GM19467 (cell line): ENCODE results near the gene KRTAP25-1.

Experiments used
- ATAC-seq: cut with Tn5 transposase; IDR thresholded peaks from one replicate; pipeline ENCODE4 v1.9.1; 2021; ENCODE audit warnings: mild to moderate bottlenecking, moderate library complexity; ENCODE audit not compliant: unreplicated experiment

The KRTAP25-1 gene

GRCh38 chr21:30289215-30289614 lies at the start of gene KRTAP25-1:
Gene KRTAP25-1 (minus strand): TSS chr21:30289514. CDS start chr21:30289490, 24 bp downstream.
- ATAC-seq = no peak

DNA sequence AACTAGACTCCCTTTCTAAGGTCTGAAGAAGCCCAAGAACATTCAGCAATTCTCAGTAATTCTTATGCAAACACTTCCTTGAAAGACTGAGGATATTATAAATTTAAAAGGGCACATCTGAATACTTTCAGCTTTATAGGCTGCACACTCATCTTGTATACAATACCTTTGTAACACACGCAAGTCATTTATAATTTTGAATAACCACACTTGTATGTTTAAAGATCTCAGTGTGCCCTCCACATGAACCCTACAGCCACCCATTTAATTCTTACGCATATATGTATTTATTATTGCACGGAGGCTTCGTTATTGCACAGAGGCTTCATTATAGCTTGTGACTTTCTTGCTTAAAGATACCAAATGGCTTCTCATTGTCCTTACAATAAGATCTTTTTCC lies 49.4 kb upstream of the KRTAP25-1 start:
- ATAC-seq = no peak

- ATAC-seq = no peak
Observed at GRCh38 chr21:30337772-30338171, 48.5 kb upstream of the KRTAP25-1 start.

GRCh38 chr21:30337276-30337744 lies 48.0 kb upstream of the KRTAP25-1 start, which contains the start of gene KRTAP27-1:
Gene KRTAP27-1 (minus strand): TSS chr21:30337694. CDS start chr21:30337668, 26 bp downstream.
- no peak for ATAC-seq

DNA sequence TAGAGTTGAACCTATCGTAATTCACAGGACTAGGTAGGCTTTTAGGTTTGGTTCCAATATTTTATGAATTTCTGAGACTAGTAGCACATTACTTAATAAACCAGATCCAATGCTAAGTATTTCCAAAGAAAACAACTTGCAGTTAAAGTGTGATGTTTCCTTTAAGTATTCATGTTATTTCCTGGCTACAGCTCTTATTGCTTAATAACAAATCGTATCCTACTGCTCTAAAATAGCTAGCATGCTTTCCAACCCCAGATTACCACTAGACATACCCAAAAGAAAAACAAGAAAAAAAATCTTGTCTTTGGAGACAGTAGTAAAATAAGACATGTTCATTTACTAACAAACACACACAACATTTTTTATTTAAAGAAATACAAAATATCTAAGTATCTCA lies 47.3 kb upstream of the KRTAP25-1 start:
- ATAC-seq = no peak

GRCh38 chr21:30333736-30334135 lies 44.4 kb upstream of the KRTAP25-1 start:
- no peak for ATAC-seq

DNA sequence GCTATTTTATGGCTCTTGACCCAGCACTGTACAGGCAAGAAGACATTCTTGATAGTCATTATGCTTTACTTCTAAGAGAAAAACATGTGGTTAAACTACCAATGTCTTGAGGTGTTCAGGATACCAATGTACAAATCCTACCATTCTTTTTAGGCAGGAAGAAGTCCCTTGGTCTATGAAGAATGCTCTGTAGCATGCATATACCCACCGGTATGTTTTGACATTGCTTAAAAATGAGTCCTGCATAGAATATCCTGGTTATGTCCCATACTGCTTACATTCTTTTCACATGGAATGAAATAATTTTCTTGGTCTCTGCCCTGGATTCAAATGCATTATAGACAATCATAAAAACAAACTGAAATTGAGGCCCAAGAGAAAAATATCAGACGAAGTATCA lies 43.4 kb upstream of the KRTAP25-1 start:
- no peak for ATAC-seq

- no peak for ATAC-seq
Observed at GRCh38 chr21:30329203-30329875, 40.0 kb upstream of the KRTAP25-1 start.

GRCh38 chr21:30326390-30326789 lies 37.1 kb upstream of the KRTAP25-1 start:
- no peak for ATAC-seq

DNA sequence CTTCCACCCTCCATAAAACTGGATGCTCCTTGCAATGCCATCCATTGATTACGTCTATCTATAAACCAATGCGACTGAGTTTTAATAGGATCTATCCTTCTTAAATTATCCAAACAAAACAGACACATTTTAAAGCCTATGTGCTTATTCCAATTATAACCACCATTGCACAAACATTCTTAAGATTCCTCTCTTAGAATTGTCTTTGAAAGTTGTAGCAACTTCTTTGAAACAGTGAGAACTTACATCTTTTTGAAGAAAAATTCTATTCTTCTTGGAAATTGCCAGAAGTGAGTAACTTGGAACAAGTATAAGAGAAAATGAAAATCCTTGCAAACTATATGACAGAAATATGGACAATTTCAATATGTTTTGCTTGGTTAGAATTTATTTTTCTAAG lies 30.9 kb upstream of the KRTAP25-1 start, which contains the start of gene KRTAP26-1:
TSS of gene KRTAP26-1 (minus strand) at position 101 of the 400 bp plus-strand sequence. CDS start 280 bp downstream, outside the sequence.
- ATAC-seq = no peak

DNA sequence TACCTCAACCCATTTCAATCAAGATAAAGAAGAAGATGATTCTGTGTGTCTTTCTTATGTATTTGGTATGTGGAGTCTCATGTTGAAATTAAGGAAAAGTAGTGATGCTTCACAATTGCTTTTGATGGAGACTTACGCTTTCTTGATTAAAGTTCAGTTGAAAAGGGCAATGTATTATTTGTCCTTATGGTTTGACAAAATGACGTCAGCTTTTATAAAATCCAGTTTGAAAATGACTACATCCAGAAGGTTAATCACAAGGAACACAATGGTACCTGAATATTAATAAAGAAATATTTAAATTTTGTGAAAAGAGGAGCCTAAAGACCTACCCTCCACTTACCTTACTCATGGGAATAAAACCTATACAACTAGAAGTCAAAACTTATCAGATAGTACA lies 26.4 kb upstream of the KRTAP25-1 start:
- no peak for ATAC-seq

- no peak for ATAC-seq
Observed at GRCh38 chr21:30306884-30307283, 17.6 kb upstream of the KRTAP25-1 start.

GRCh38 chr21:30305136-30305535 lies 15.8 kb upstream of the KRTAP25-1 start:
- ATAC-seq = no peak

- no peak for ATAC-seq
Observed at GRCh38 chr21:30282850-30283249, 6.5 kb downstream of the KRTAP25-1 start, which contains the start of gene KRTAP24-1. Gene KRTAP24-1 (minus strand): TSS chr21:30282950. CDS start chr21:30282932, 18 bp downstream.

DNA sequence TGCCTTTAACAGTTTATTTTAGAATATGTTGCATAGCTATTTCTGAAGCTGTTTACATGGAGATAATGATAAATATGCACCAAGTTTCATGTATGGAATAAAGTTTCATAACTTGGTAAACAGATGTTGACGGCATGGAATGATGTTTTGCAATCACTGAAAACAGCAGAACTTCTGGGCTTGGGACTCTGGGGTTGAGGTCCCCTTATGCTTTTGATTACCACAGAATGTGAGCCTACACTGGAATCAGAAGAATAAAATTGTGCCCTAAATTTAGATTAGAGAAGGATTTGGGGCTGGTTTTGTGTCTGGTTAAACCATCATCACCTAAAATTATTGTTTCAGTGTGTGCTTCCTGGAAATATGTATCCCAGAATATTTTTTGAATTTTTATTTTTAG lies 17.7 kb downstream of the KRTAP25-1 start:
- no peak for ATAC-seq

GRCh38 chr21:30271156-30271555 lies 18.2 kb downstream of the KRTAP25-1 start:
- no peak for ATAC-seq

DNA sequence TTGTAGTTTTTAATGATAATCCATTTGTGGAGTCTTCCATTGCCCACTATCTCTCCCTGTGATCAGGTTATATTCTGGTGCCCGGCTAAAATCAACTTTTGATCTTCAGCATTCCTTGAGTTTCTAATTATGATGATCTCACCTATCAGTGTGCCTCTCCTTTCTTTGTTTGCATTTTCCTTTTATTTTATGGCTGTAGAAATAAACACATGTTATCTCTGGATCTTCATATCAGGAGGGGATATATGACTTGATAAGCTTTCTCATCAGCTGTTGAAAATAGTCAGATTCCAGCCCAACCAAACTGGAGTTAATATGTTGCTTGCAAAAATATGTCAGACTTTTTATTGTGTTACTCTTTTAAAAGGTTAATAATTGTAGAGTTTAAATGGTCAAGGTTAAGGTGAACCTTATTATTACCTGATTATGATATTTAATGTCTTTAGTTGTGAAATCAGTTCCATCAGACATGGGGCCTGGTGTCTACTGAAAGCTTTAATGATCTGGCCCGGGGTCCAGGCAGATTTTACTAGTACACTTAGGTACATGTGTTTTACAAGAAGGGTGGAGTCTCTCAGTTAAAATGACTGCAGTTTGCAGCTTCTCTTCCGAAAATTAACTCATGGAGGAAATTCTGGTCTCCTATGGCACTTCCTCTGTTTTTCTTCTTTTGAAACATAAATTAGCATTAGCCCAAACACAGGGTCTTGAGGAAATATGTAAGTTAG lies 19.3 kb downstream of the KRTAP25-1 start:
- no peak for ATAC-seq

DNA sequence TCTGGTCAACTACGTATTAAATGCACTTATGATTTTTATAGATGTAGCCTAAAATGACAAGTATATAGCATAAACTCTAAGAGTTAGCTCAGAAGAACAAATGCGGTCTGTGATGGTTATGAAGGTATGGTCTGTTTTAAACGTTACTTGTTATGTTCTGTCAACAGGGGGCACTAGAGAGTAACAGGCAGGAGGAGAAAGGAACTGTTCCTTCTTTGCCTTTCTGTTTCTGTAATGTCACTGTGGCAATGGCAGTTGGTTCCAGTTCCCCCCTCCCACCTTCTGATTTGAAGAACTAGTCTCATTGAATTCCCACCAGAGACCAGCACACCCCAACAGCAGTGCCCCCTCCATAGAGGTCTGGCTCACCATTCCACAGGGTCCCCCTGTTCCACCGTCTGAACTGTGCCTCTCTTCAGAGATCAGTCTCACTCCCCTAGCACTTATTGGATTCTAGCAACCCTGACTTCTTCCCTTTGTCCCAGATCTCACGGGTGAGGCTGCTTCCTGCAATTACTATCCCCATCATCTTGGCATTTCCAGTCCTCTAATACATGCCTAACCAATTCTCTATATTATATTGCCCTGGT lies 20.6 kb downstream of the KRTAP25-1 start:
- no peak for ATAC-seq

- no peak for ATAC-seq
Observed at GRCh38 chr21:30257773-30258172, 31.5 kb downstream of the KRTAP25-1 start.

DNA sequence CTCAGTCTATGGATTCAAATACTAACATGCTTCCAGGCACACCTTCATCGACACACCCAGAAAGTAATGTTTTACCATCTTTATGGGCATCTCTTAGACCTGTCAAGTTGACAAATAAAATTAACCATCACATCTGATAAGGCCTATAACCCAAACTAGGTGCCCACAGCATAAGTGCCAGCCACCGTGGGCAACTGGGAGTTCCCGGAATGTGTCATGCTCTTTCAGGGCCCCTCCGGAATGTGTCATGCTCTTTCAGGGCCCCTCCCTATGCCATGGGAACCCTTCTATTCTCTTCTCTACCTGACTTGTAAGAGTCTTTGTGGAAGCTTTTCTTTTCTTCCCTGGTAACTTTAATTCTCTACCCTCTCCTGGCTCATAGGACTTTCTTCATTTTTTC lies 33.2 kb downstream of the KRTAP25-1 start:
- ATAC-seq = no peak

DNA sequence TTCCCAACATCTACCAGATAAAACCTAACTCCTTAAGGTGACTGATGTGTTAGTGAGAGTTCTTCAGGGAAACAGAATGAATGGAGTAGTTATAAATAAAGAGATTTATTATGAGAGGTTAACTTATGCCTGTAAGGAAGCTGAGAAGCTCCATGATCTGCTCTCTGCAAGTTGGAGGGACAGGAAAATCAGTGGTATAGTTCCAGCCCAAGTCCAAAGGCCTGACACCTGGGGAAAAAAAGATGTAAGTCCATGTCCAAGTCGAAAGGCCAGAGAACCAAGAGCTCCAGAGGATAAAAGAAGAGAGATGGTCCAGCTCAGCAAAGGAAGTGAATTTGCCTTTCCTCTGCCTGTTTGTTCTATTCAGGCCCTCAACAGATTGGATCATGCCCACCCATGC lies 33.6 kb downstream of the KRTAP25-1 start:
- no peak for ATAC-seq

DNA sequence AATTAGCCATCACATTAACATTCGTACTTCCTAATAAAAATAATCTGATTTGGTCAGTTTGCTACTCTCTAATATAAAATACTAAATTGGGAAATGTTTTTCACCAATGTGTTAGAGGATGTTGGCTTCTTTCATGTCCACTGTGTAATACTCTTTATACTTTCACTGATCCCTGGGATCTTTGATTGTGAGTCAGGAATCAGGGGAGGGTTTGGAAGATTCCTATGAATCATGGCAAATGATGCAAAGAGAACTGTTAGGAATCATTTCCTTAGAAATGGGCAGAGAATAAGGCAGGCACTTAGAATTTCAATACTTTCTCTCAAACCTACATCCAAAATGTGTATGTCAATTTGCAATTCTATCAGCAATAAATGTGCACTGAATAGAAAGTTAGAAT lies 37.5 kb downstream of the KRTAP25-1 start:
- ATAC-seq = no peak
